GM10847 (cell line): ENCODE measurements around the gene CLPTM1.

Experiments
- POLR2A ChIP-seq: IDR thresholded peaks from 2 replicates; pipeline ENCODE4 v1.6.1; 2011; ENCODE audit not compliant: insufficient read length; ENCODE audit errors: extremely low read depth

CLPTM1 gene

GRCh38 chr19:44939668-44940067 is 15.5 kb upstream of the CLPTM1 start:
- TF ChIP-seq POLR2A, result no peak

GRCh38 chr19:44942067-44942571 is 13.1 kb upstream of the CLPTM1 start, which contains the start of gene APOC4:
Gene APOC4 (plus strand): TSS chr19:44942237. CDS start chr19:44942278, 41 bp downstream.
- no peak for TF ChIP-seq POLR2A

GRCh38 chr19:44943801-44944249 is 11.4 kb upstream of the CLPTM1 start:
- no peak for TF ChIP-seq POLR2A

- TF ChIP-seq POLR2A, result no peak
These were observed 8.1 kb upstream of the CLPTM1 start for GRCh38 chr19:44947041-44947581.

- TF ChIP-seq POLR2A, result no peak
These were observed 6.9 kb upstream of the CLPTM1 start for GRCh38 chr19:44948237-44948636.

- no peak for TF ChIP-seq POLR2A
These were observed 6.3 kb upstream of the CLPTM1 start for GRCh38 chr19:44948763-44949374.

GRCh38 chr19:44949550-44949949 is 5.6 kb upstream of the CLPTM1 start:
- no peak for TF ChIP-seq POLR2A

GRCh38 chr19:44951179-44952159 is 3.7 kb upstream of the CLPTM1 start:
- TF ChIP-seq POLR2A, result no peak

GRCh38 chr19:44954278-44954648 is 917 bp upstream of the CLPTM1 start:
- no peak for TF ChIP-seq POLR2A

- no peak for TF ChIP-seq POLR2A
These were observed 592 bp downstream of the CLPTM1 start for GRCh38 chr19:44955505-44956439.

- no peak for TF ChIP-seq POLR2A
These were observed 2.3 kb downstream of the CLPTM1 start for GRCh38 chr19:44957526-44957925.

- TF ChIP-seq POLR2A, result no peak
These were observed 2.9 kb downstream of the CLPTM1 start for GRCh38 chr19:44958090-44958489.

- no peak for TF ChIP-seq POLR2A
These were observed 4.5 kb downstream of the CLPTM1 start for GRCh38 chr19:44959691-44960090.

GRCh38 chr19:44960906-44961728 is 5.9 kb downstream of the CLPTM1 start:
- no peak for TF ChIP-seq POLR2A

- TF ChIP-seq POLR2A, result no peak
These were observed 6.6 kb downstream of the CLPTM1 start for GRCh38 chr19:44961821-44962220.
